ENCODE results near the gene SIN3B. TPM values are rescaled to one million over a fixed set of nuclear protein-coding genes. Genes with fewer than 3 reads are reported as not detected.

Gene SIN3B
- total and polyA plus RNA-seq, 9 donors = 35.3 to 92.0 (median 56.9) TPM

DNA sequence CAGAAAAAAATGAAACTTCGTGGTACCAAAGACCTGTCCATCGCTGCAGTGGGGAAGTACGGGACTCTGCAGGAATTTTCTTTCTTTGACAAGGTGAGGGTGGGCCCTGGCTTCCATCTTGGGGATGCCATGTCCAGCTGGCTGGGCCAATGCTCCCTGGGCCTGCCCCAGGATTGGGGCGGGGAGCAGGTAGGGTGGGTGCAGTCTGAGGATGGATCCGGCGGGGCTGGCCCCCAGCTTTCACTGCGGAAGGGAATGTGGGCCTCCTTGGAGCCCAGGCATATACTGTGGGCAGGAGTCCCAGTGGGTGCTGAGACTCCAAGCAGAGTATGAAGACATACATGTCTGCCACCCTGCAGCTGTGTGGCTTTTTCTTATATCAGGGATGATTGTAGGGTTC is 23.9 kb downstream of the SIN3B start:
- Histone ChIP-seq H3K4me1 (ENCODE audit: insufficient read depth) (no peaks in the 10 kb centered on the region), H3K27ac (no peak overlapping the region), H3K27me3 (no peaks in the 10 kb centered on the region), H3K36me3 (no peaks in the 10 kb centered on the region), H3K4me3 (no peak overlapping the region), H3K9me3 (no peaks in the 10 kb centered on the region)
- WGBS, 3 donors = 88 to 93% (median 91%) methylated on average over 7 of the region's 7 CpGs
- intact Hi-C loops (cut with DNase I) = no loop called here
- DNase-seq = no peak
- TF ChIP-seq, protein P1, sequence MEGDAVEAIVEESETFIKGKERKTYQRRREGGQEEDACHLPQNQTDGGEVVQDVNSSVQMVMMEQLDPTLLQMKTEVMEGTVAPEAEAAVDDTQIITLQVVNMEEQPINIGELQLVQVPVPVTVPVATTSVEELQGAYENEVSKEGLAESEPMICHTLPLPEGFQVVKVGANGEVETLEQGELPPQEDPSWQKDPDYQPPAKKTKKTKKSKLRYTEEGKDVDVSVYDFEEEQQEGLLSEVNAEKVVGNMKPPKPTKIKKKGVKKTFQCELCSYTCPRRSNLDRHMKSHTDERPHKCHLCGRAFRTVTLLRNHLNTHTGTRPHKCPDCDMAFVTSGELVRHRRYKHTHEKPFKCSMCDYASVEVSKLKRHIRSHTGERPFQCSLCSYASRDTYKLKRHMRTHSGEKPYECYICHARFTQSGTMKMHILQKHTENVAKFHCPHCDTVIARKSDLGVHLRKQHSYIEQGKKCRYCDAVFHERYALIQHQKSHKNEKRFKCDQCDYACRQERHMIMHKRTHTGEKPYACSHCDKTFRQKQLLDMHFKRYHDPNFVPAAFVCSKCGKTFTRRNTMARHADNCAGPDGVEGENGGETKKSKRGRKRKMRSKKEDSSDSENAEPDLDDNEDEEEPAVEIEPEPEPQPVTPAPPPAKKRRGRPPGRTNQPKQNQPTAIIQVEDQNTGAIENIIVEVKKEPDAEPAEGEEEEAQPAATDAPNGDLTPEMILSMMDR (IDR thresholded peaks at IDR 0.05) = no peak
- TF ChIP-seq POLR2A (IDR thresholded peaks at IDR 0.05) (no peak), EP300 (IDR thresholded peaks at IDR 0.05) (no peak)

DNA sequence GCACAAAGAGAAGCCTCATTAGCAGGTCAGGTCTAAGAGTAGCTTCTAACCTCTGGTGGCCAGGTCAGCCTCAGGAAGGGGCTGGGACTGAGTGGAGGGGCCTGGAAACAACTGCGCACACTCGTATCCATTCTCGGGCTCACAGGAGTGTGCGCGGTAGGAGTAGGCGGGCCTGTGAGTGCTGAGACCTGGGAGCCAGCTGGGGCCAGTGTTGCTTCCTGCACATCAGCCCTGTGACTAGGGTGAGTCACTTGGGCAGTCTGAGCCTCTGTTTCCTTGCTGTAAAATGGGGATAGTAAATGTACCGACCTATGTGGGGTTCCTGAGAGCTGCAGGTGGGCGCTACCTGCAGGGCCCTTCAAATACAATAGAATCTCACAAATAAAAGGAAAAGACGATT is 26.9 kb downstream of the SIN3B start:
- no peaks in the 10 kb centered on the region for H3K36me3 ChIP-seq
- H3K27ac ChIP-seq = no peak overlapping the region
- WGBS, 3 donors = 88 to 96% (median 89%) methylated on average over 9 of the region's 9 CpGs
- no peak for TF ChIP-seq POLR2A (IDR thresholded peaks at IDR 0.05)
- no peak for TF ChIP-seq EP300 (IDR thresholded peaks at IDR 0.05)
- TF ChIP-seq, protein P1 (IDR thresholded peaks at IDR 0.05) = no peak
- H3K9me3 ChIP-seq = no peaks in the 10 kb centered on the region
- DNase-seq = no peak
- intact Hi-C loops (cut with DNase I) = no loop called here
- H3K4me3 ChIP-seq = no peak overlapping the region
- no peaks in the 10 kb centered on the region for H3K27me3 ChIP-seq
- H3K4me1 ChIP-seq (ENCODE audit: insufficient read depth) = no peaks in the 10 kb centered on the region

DNA sequence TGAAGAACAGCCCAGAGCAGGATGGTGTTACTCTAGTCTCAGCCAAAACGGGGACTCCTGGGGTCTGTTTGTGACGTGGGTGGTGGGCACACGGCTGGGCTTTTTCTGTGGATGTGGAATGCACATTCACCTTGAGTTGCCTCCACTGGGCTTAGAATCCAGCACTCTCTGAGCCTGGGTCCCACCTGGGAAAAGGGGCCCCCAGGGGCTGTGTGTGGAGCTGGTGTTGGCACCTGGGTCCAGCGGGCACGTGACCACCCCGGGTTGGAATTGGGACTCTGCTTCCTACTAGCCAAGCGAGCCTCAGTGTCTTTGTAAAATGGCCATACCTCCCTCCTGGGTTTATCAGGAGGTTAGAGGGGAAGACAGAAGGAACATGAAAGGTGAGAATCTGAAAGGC is 30.4 kb downstream of the SIN3B start:
- no peak overlapping the region for H3K27ac ChIP-seq
- TF ChIP-seq, protein P1 (IDR thresholded peaks at IDR 0.05) = no peak
- TF ChIP-seq POLR2A (IDR thresholded peaks at IDR 0.05) (no peak), EP300 (IDR thresholded peaks at IDR 0.05) (no peak)
- H3K4me1 ChIP-seq (ENCODE audit: insufficient read depth) = no peaks in the 10 kb centered on the region
- WGBS, 3 donors = 94 to 97% (median 95%) methylated on average over 7 of the region's 7 CpGs
- H3K36me3 ChIP-seq = no peaks in the 10 kb centered on the region
- no peak for DNase-seq
- no peaks in the 10 kb centered on the region for H3K27me3 ChIP-seq
- intact Hi-C loops (cut with DNase I) = loop anchor here in 1 of 4 donors (1.0 kb wide), 1 partner anchor 39 kb away; no protein-coding TSS in a partner anchor
- no peak overlapping the region for H3K4me3 ChIP-seq
- H3K9me3 ChIP-seq = no peaks in the 10 kb centered on the region

DNA sequence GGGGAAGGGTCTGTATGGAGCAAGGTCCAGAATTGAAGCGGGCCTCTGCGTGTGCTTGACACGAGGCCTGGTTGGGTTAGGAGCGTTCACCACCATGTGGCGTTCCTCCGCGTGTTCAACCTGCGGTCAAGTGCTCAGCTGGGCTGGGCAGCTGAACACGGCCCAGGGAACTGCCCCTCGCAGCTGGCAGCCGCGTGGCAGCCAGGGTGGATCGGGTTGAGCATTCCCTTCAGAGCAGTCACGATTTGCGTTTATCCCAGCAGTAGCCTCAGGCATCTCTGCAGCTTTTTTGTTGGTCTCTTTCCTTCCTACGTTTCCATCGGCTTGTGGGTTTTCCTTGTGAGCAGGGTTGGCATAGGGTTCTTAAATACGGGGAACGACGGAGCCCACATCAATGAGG is 30.9 kb downstream of the SIN3B start:
- TF ChIP-seq POLR2A (IDR thresholded peaks at IDR 0.05) = no peak
- TF ChIP-seq, protein P1 (IDR thresholded peaks at IDR 0.05) = no peak
- H3K36me3 ChIP-seq = no peaks in the 10 kb centered on the region
- no peak overlapping the region for H3K27ac ChIP-seq
- H3K27me3 ChIP-seq = no peaks in the 10 kb centered on the region
- intact Hi-C loops (cut with DNase I) = no loop called here
- no peaks in the 10 kb centered on the region for H3K9me3 ChIP-seq
- no peaks in the 10 kb centered on the region for H3K4me1 ChIP-seq (ENCODE audit: insufficient read depth)
- DNase-seq = no peak
- H3K4me3 ChIP-seq = no peak overlapping the region
- 92 to 94% (median 92%) methylated on average over 20 of the region's 20 CpGs for WGBS, 3 donors

DNA sequence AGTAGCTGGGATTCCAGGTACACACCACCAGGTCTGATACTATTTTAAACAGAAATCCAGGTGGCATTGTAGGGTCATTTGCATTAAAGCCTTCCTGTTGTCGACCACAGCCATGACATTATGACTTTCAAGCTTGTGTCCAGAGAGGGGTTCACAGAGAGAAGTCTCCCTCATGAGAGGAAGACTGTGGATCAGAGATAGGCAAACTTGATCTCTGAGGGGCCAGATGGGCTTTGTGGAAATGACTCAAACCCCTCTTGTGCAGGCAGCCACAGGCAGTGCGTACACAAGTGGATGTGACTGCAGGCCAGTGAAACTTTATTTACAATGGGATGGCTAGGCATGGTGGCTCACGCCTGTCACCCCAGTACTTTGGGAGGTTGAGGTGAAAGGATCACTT is 31.8 kb downstream of the SIN3B start:
- intact Hi-C loops (cut with DNase I) = no loop called here
- Histone ChIP-seq H3K36me3 (no peaks in the 10 kb centered on the region), H3K4me1 (ENCODE audit: insufficient read depth) (no peaks in the 10 kb centered on the region), H3K4me3 (no peak overlapping the region), H3K9me3 (no peaks in the 10 kb centered on the region), H3K27ac (no peak overlapping the region), H3K27me3 (no peaks in the 10 kb centered on the region)
- WGBS, 3 donors = 92 to 98% (median 97%) methylated on average over 3 of the region's 3 CpGs
- no peak for DNase-seq
- no peak for TF ChIP-seq POLR2A (IDR thresholded peaks at IDR 0.05)
- TF ChIP-seq, protein P1 (IDR thresholded peaks at IDR 0.05) = no peak
- TF ChIP-seq EP300 (IDR thresholded peaks at IDR 0.05) = no peak

Data from ovary (tissue), 9 donors.